ENCODE measurements around the gene TNFRSF25. TPM values are rescaled to one million over a fixed set of nuclear protein-coding genes. Genes with fewer than 3 reads are reported as not detected.

The TNFRSF25 gene
- total and polyA plus RNA-seq, 9 of the 15 experiments (the other 6 are each of a cell fraction or from before 2014, with no cell fraction given): 0.24 to 0.49 TPM; not detected in 7

DNA sequence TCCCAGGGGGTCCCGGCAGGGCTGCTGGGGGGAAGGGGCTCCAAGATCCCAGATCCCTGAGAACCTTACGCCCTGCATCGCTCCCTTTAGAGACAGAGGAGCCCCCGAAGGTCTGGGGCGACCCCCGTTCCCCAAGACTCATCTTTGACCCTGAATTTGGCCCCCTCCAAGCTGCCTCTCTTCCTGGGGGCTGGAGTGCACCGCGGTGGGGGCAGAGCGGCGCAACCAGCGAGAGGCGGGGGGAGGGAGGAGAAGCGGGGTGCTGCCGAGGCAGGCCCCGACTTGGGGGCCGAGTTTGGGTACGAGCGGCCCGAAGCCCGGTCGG lies 30.9 kb upstream of the TNFRSF25 start (continued):
- TF ChIP-seq, protein P1, sequence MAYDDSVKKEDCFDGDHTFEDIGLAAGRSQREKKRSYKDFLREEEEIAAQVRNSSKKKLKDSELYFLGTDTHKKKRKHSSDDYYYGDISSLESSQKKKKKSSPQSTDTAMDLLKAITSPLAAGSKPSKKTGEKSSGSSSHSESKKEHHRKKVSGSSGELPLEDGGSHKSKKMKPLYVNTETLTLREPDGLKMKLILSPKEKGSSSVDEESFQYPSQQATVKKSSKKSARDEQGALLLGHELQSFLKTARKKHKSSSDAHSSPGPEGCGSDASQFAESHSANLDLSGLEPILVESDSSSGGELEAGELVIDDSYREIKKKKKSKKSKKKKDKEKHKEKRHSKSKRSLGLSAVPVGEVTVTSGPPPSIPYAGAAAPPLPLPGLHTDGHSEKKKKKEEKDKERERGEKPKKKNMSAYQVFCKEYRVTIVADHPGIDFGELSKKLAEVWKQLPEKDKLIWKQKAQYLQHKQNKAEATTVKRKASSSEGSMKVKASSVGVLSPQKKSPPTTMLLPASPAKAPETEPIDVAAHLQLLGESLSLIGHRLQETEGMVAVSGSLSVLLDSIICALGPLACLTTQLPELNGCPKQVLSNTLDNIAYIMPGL (CRISPR knock-in tag; IDR thresholded peaks at IDR 0.05): no peak
- TF ChIP-seq ZBTB8A (IDR thresholded peaks at IDR 0.05; ENCODE audit: partially characterized antibody) (no peak), ZNF699 (CRISPR knock-in tag; IDR thresholded peaks at IDR 0.05; ENCODE audit: insufficient replicate concordance) (no peak), RBM39 (optimal IDR thresholded peaks at IDR 0.05; ENCODE audit: low read depth, low read length) (no peak), CCNT2 (IDR thresholded peaks at IDR 0.05; ENCODE audit: borderline replicate concordance, extremely low read depth, insufficient read length, low read depth, low read length) (no peak), ZNF778 (CRISPR knock-in tag; IDR thresholded peaks at IDR 0.05) (no peak), MAZ (CRISPR knock-in tag; conservative IDR thresholded peaks at IDR 0.05 in 1 of 2, IDR thresholded peaks at IDR 0.05 in 1 of 2) (no peak)

DNA sequence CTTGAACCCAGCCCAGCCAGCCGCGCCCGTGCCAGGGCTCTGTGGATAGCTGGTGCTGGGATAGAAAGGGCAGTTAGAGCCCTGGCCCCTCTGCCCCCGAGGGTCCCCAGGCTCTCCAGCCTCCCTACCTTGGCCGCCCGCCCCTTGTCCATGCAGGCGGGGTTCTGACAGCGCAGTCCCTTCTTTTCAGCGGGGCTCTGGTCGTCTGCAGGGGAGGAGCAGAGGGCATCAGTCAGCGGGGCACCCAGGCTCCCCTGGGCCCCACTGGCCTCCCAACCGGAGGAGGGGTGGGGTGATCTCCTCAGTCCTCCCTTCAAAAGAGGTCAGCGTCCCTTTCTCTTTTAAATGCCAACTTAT lies 30.4 kb upstream of the TNFRSF25 start:
- 4% methylated on average over 13 of the region's 13 CpGs for WGBS (ENCODE audit: insufficient coverage, low coverage, missing lambda C conversion rate)
- no peak for FAIRE-seq
- Histone ChIP-seq H3K9me1 (ENCODE audit: control insufficient read depth, insufficient read depth, low read length) (no peaks in the 10 kb centered on the region), H3K9me3 (replicated peaks; ENCODE audit: control insufficient read depth, insufficient read depth, low read depth, low read length) (no peaks in the 10 kb centered on the region), H3K4me3 (no peak overlapping the region), H4K20me1 (replicated peaks; ENCODE audit: control insufficient read depth, insufficient read depth, low read length) (peaks cover 36% of the 10 kb centered on the region), H3K4me1 (replicated peaks in 1 of 2; ENCODE audit: control insufficient read depth in 2 of 2, insufficient read depth in 2 of 2, low read length in 2 of 2) (peaks cover 0 to 41% of the 10 kb centered on the region in 2 experiments; a peak in 2 of 5 replicates), H3K79me2 (ENCODE audit: control insufficient read depth, insufficient read depth, low read length) (no peaks in the 10 kb centered on the region), H3K9ac (ENCODE audit: insufficient read depth in 1 of 2, low read depth in 2 of 2, low read length in 2 of 2) (no peak overlapping the region; a peak in 1 of 4 replicates), H3K27ac (ENCODE audit: extremely low read depth, low read depth, low read length) (no peak overlapping the region), H3K36me3 (ENCODE audit: control insufficient read depth, insufficient read depth, low read length) (no peaks in the 10 kb centered on the region), H2AFZ (ENCODE audit: low read depth, low read length) (no peak overlapping the region), H3K4me2 (ENCODE audit: insufficient read depth, low read length) (no peak overlapping the region), H3K27me3 (ENCODE audit: control insufficient read depth in 2 of 2, insufficient read depth in 2 of 2, low read length in 2 of 2) (peaks cover 41 to 77% of the 10 kb centered on the region in 2 experiments; a peak in 4 of 5 replicates)
- POLR2A ChIA-PET: interaction anchor here (0.8 to 1.5 kb wide), 3 partner anchors 9 to 29 kb away, joined by 3 to 4 read pairs (median 3); no protein-coding TSS in a partner anchor
- in situ Hi-C loops (cut with MboI) (loop anchor here (10.0 to 25.0 kb wide), 2 partner anchors 138 to 716 kb away; no protein-coding TSS in a partner anchor), intact Hi-C loops (cut with micrococcal nuclease) (no loop called here)
- TF ChIP-seq FOSL1 (tag; conservative IDR thresholded peaks at IDR 0.05) (no peak), RBFOX2 (IDR thresholded peaks at IDR 0.05; ENCODE audit: low read depth, low read length) (0 out of 2 replicates have a peak, but pooled peaks have one; percentile 12)
- CTCF ChIA-PET (ENCODE audit: low intra/inter-chr PET ratio): no interaction called here
- no TSS peak for BruUV-seq (replicated peaks)
- peak in 1 of 4 experiments; percentile 29 for DNase-seq (ENCODE audit: extremely low read depth in 1 of 4, low spot score in 3 of 4)
- ATAC-seq: no peak
